ENCODE results near the gene CSMD2.

- TF ChIP-seq CTCF (IDR thresholded peaks at IDR 0.05 in 4 of 5, conservative IDR thresholded peaks at IDR 0.05 in 1 of 5) (no peak), POLR2A (IDR thresholded peaks at IDR 0.05) (no peak)
Observed at GRCh38 chr1:33820804-33821203, 344.2 kb downstream of the CSMD2 start.

All from gastrocnemius medialis (tissue), 4 donors.